Hepatocyte (in vitro differentiated cells): ENCODE results near the gene EML3.

Source experiments
- CTCF ChIP-seq: fragments of 200-600 bp; sonication (generic); IDR thresholded peaks from 2 replicates; pipeline ENCODE4 v1.5.1; 2016; ENCODE audit warnings: antibody characterized with exemption, mild to moderate bottlenecking; ENCODE audit not compliant: poor library complexity
- EZH2 ChIP-seq: fragments of 200-600 bp; sonication (generic); IDR thresholded peaks from 2 replicates; pipeline ENCODE4 v1.6.1; 2016; ENCODE audit warnings: antibody characterized with exemption, mild to moderate bottlenecking, borderline replicate concordance

- TF ChIP-seq CTCF (peak; percentile 29), EZH2 (no peak)
Measured at GRCh38 chr11:62588966-62589637, 23.5 kb downstream of the EML3 start.
